Measurements from ENCODE around the gene JAK1. TPM values are rescaled to one million over a fixed set of nuclear protein-coding genes. Genes with fewer than 3 reads are reported as not detected.

JAK1 gene
- total and polyA plus RNA-seq, 2 of the 8 experiments (the other 6 are each of a cell fraction or from before 2014, with no cell fraction given): 7.8 to 24.5 TPM

DNA sequence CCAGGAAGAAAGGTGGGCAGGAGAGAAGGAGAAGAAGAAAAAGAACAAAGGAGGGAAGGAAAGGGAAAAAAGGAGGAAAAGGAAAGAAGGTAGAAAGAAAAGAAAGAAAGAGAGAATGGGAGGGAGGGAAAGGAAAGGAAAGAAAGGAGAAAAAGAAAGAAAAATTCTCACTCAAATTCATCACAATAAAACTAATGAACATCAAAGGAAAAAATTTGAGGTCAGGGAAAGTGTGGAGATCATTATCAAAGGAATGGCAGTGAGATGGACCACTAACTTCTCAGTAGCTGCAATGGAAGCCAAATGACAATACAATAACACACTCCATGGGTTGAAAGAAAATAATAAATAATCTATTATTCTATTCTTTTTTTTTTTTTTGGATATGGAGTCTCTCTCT, 48.0 kb upstream of the JAK1 start (continued):
- TF ChIP-seq, protein P1, sequence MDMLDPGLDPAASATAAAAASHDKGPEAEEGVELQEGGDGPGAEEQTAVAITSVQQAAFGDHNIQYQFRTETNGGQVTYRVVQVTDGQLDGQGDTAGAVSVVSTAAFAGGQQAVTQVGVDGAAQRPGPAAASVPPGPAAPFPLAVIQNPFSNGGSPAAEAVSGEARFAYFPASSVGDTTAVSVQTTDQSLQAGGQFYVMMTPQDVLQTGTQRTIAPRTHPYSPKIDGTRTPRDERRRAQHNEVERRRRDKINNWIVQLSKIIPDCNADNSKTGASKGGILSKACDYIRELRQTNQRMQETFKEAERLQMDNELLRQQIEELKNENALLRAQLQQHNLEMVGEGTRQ (IDR thresholded peaks at IDR 0.05; ENCODE audit: low read length): no peak
- TF ChIP-seq MAFK (IDR thresholded peaks at IDR 0.05; ENCODE audit: low read depth, low read length): no peak
- TF ChIP-seq, protein P2, sequence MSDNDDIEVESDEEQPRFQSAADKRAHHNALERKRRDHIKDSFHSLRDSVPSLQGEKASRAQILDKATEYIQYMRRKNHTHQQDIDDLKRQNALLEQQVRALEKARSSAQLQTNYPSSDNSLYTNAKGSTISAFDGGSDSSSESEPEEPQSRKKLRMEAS (IDR thresholded peaks at IDR 0.05): no peak
- no peak for TF ChIP-seq RFX5 (IDR thresholded peaks at IDR 0.05; ENCODE audit: borderline replicate concordance, low read depth, low read length)
- no peak for TF ChIP-seq PHF8 (conservative IDR thresholded peaks at IDR 0.05; ENCODE audit: low read depth, low read length)
- no peak for TF ChIP-seq BRCA1 (IDR thresholded peaks at IDR 0.05; ENCODE audit: low read depth, low read length)
- TF ChIP-seq NANOG (IDR thresholded peaks at IDR 0.05; ENCODE audit: insufficient read depth, low read depth, low read length, poor library complexity, severe bottlenecking): no peak
- TF ChIP-seq HDAC2 (IDR thresholded peaks at IDR 0.05; ENCODE audit: borderline replicate concordance in 1 of 2, low read depth in 2 of 2, low read length in 2 of 2): no peak
- no peak for TF ChIP-seq GABPA (IDR thresholded peaks at IDR 0.05; ENCODE audit: borderline replicate concordance, insufficient read depth, low read length)
- no peak for TF ChIP-seq CBX5 (IDR thresholded peaks at IDR 0.05; ENCODE audit: low read depth, low read length)
- TF ChIP-seq SIN3A (conservative IDR thresholded peaks at IDR 0.05 in 1 of 2, IDR thresholded peaks at IDR 0.05 in 1 of 2; ENCODE audit: low read depth in 1 of 2, low read length in 2 of 2): no peak
- no peak for TF ChIP-seq CBX8 (IDR thresholded peaks at IDR 0.05; ENCODE audit: borderline replicate concordance, low read depth, low read length)
- TF ChIP-seq SP1 (IDR thresholded peaks at IDR 0.05; ENCODE audit: low read depth, low read length): no peak
- TF ChIP-seq CREB1 (IDR thresholded peaks at IDR 0.05): no peak

Data from H1 (cell line).